GM12864 (cell line): ENCODE results near the gene GP5.

ENCODE experiments used
- DNase-seq: peaks from one replicate; pipeline ENCODE4 v3.0.0-alpha.2; 2011; ENCODE audit warnings: low read depth
- H3K4me3 ChIP-seq: 2 replicates; pipeline ENCODE4 v1.5.1; 2011; ENCODE audit warnings: mild to moderate bottlenecking, low read depth, low read length, control low read depth
- CTCF ChIP-seq: IDR thresholded peaks from 2 replicates; pipeline ENCODE4 v1.5.1; 2011; ENCODE audit warnings: low read depth, mild to moderate bottlenecking, moderate library complexity, low read length, control low read depth, inconsistent platforms; ENCODE audit errors: missing control alignments

Gene GP5

GRCh38 chr3:194354315-194354714, 44.8 kb downstream of the GP5 start:
- TF ChIP-seq CTCF = no peak
- H3K4me3 ChIP-seq = no peak overlapping the region
- no peak for DNase-seq

GRCh38 chr3:194352667-194353246, 46.3 kb downstream of the GP5 start:
- TF ChIP-seq CTCF = no peak
- H3K4me3 ChIP-seq = no peak overlapping the region
- DNase-seq = no peak

GRCh38 chr3:194351952-194352536, 47.0 kb downstream of the GP5 start:
- no peak overlapping the region for H3K4me3 ChIP-seq
- no peak for DNase-seq

GRCh38 chr3:194351080-194351672, 47.9 kb downstream of the GP5 start, which contains the start of gene CPN2:
TSS of gene CPN2 (minus strand) at chr3:194351328. CDS start at chr3:194342702, 8,626 bp downstream.
- H3K4me3 ChIP-seq = no peak within 1 kb of the TSS
- DNase-seq = no peak
- TF ChIP-seq CTCF = no peak

More at GRCh38 chr3:194351952-194352536, 47.0 kb downstream of the GP5 start:
- no peak for TF ChIP-seq CTCF

- no peak for DNase-seq
- no peak overlapping the region for H3K4me3 ChIP-seq
- no peak for TF ChIP-seq CTCF
Measured at GRCh38 chr3:194350726-194351071, 48.4 kb downstream of the GP5 start.

- no peak overlapping the region for H3K4me3 ChIP-seq
- no peak for TF ChIP-seq CTCF
- no peak for DNase-seq
Measured at GRCh38 chr3:194348354-194348753, 50.7 kb downstream of the GP5 start.

GRCh38 chr3:194346621-194347020, 52.4 kb downstream of the GP5 start:
- H3K4me3 ChIP-seq = no peak overlapping the region
- no peak for DNase-seq
- no peak for TF ChIP-seq CTCF
